Measurements from ENCODE around the gene SRRM3. TPM values are rescaled to one million over a fixed set of nuclear protein-coding genes. Genes with fewer than 3 reads are reported as not detected.
A peak's percentile ranks its signal among the peaks of the same experiment; 100 is the strongest.
"Not testable (repeated sequence)": the region's sequence is repeated elsewhere in the genome, so short reads cannot be mapped to it uniquely, and the experiment has no call there.

SRRM3 gene
- polyA plus RNA-seq (ENCODE audit: insufficient read depth in 1 of 5, insufficient read length in 5 of 5, low replicate concordance in 1 of 5): under 1 TPM; 0.40 to 0.82 (median 0.60) TPM
- long read RNA-seq, donor 1: 0 reads
- long read RNA-seq, donor 2: 0 reads
- long read RNA-seq, donor 3: 0 reads
- long read RNA-seq, donor 4: 0 reads
- long read RNA-seq, donor 5: 0 reads
- long read RNA-seq, donor 6: 0 reads
- long read RNA-seq, donor 7: 0 reads
- long read RNA-seq, donor 8: 0 reads

- DNase-seq: peak; percentile 61
Observed at GRCh38 chr7:76201732-76202665, at the start of gene SRRM3. TSS of gene SRRM3 (plus strand) at chr7:76201896. CDS start at chr7:76235067, 33,171 bp downstream.

- DNase-seq: no peak
Observed at GRCh38 chr7:76151932-76152331, 49.8 kb upstream of the SRRM3 start.

GRCh38 chr7:76153571-76154230 is 48.0 kb upstream of the SRRM3 start:
- not testable (repeated sequence) for DNase-seq

GRCh38 chr7:76155938-76156337 is 45.8 kb upstream of the SRRM3 start:
- DNase-seq: no peak

- not testable (repeated sequence) for DNase-seq
Observed at GRCh38 chr7:76156992-76157685, 44.6 kb upstream of the SRRM3 start.

GRCh38 chr7:76158416-76158815 is 43.3 kb upstream of the SRRM3 start:
- not testable (repeated sequence) for DNase-seq

- not testable (repeated sequence) for DNase-seq
Observed at GRCh38 chr7:76162416-76163170, 39.1 kb upstream of the SRRM3 start.

GRCh38 chr7:76163812-76164211 is 37.9 kb upstream of the SRRM3 start:
- DNase-seq: not testable (repeated sequence)

- no peak for DNase-seq
Observed at GRCh38 chr7:76165106-76165972, 36.4 kb upstream of the SRRM3 start.

GRCh38 chr7:76165973-76166403 is 35.7 kb upstream of the SRRM3 start:
- no peak for DNase-seq

GRCh38 chr7:76166404-76167255 is 35.1 kb upstream of the SRRM3 start:
- peak; percentile 95 to 96 for DNase-seq

GRCh38 chr7:76173566-76174205 is 28.0 kb upstream of the SRRM3 start:
- DNase-seq: no peak

- not testable (repeated sequence) for DNase-seq
Observed at GRCh38 chr7:76176951-76177350, 24.7 kb upstream of the SRRM3 start.

- DNase-seq: no peak
Observed at GRCh38 chr7:76179686-76180085, 22.0 kb upstream of the SRRM3 start.

- no peak for DNase-seq
Observed at GRCh38 chr7:76182225-76182960, 19.3 kb upstream of the SRRM3 start.

GRCh38 chr7:76185187-76185896 is 16.4 kb upstream of the SRRM3 start:
- no peak for DNase-seq

GRCh38 chr7:76187272-76187671 is 14.4 kb upstream of the SRRM3 start:
- DNase-seq: no peak

Data from right lung (tissue), 10 donors.